Thyroid gland (tissue), 4 donors: ENCODE data around the gene PACS2.

Experiments
- POLR2A ChIP-seq, 2 donors: fragments of 450-650 bp; IDR thresholded peaks; one replicate each; pipeline ENCODE4 v1.6.1; 2017; ENCODE audit warnings: antibody characterized with exemption in 2 of 2, mild to moderate bottlenecking in 2 of 2, moderate library complexity in 1 of 2
- TF ChIP-seq, protein P1 (sequence below), 6 experiments: fragments of 200-600 bp in 3 of 6; fragments of 450-650 bp in 3 of 6; sonication (generic) in 3 of 6; IDR thresholded peaks; one replicate each; pipeline ENCODE4 v1.5.1; 2016 to 2019; ENCODE audit warnings: antibody characterized with exemption in 6 of 6, mild to moderate bottlenecking in 2 of 6, inconsistent platforms in 1 of 6, moderate library complexity in 1 of 6

DNA sequence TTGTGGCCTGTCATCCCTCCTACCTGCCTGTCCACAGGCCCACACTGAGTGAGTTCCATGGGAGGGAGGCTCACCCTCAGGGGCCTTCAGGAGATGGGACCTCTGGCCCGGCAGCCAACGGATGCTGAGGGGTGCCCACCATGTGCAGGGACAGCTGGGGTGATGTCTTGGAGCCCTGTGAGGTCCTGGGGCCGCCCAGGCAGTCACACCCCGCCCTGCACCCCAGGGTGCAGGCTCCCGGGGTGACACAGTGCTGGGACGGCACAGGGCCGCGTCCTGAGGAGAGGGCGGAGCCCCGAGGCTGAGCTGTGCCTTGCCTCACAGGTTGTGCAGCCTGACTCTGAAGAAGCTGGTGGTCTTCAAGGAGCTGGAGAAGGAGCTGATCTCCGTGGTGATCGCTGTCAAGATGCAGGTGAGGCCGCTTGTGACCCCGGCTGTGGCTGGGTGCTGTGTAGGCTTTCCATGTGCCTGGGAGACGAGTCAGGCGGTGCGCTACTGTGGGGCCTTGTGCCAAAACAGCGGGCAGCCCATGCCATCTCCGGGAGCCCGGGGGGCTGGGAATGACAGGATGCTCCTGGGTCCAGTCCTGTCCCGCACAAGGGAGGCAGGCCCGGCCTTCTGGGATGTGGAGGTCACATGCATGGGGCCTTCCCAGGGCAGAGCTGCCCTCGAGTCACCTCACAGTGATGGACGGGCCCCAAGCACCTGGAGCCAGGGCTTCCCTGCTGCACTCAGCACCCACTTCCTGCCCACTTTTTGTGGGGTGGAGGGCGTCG is 33.8 kb downstream of the PACS2 start:
- TF ChIP-seq, protein P1, sequence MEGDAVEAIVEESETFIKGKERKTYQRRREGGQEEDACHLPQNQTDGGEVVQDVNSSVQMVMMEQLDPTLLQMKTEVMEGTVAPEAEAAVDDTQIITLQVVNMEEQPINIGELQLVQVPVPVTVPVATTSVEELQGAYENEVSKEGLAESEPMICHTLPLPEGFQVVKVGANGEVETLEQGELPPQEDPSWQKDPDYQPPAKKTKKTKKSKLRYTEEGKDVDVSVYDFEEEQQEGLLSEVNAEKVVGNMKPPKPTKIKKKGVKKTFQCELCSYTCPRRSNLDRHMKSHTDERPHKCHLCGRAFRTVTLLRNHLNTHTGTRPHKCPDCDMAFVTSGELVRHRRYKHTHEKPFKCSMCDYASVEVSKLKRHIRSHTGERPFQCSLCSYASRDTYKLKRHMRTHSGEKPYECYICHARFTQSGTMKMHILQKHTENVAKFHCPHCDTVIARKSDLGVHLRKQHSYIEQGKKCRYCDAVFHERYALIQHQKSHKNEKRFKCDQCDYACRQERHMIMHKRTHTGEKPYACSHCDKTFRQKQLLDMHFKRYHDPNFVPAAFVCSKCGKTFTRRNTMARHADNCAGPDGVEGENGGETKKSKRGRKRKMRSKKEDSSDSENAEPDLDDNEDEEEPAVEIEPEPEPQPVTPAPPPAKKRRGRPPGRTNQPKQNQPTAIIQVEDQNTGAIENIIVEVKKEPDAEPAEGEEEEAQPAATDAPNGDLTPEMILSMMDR (IDR thresholded peaks at IDR 0.05) = no peak
- TF ChIP-seq POLR2A (IDR thresholded peaks at IDR 0.05) = no peak
